OCI-LY7 (cell line): ENCODE results near the gene EIPR1.

Source experiments
- CTCF ChIP-seq: fragments of 200-600 bp; sonication (generic); conservative IDR thresholded peaks from 2 replicates; pipeline ENCODE4 v1.5.1; 2014; ENCODE audit warnings: mild to moderate bottlenecking, antibody characterized with exemption, low read length, moderate library complexity, mixed read lengths
- EZH2phosphoT487 ChIP-seq: fragments of 200-600 bp; sonication (generic); IDR thresholded peaks from 2 replicates; pipeline ENCODE4 v1.6.1; 2018; ENCODE audit warnings: low read depth, borderline replicate concordance, mild to moderate bottlenecking, mixed run types, antibody characterized with exemption, low read length, moderate library complexity, mixed read lengths

- TF ChIP-seq CTCF (no peak), EZH2phosphoT487 (no peak)
These were observed 1.7 kb upstream of the EIPR1 start for GRCh38 chr2:3379339-3379646.
